ENCODE data around the gene BACH2.
"Not testable (repeated sequence)": the region's sequence is repeated elsewhere in the genome, so short reads cannot be mapped to it uniquely, and the experiment has no call there.

BACH2 gene

GRCh38 chr6:90151576-90152422, 144.8 kb downstream of the BACH2 start:
- no peak for DNase-seq

GRCh38 chr6:90149280-90149679, 147.4 kb downstream of the BACH2 start:
- no peak for DNase-seq

- DNase-seq: no peak
These were observed 147.8 kb downstream of the BACH2 start for GRCh38 chr6:90148867-90149266.

GRCh38 chr6:90146921-90147649, 149.6 kb downstream of the BACH2 start:
- no peak for DNase-seq

- DNase-seq: no peak
These were observed 150.6 kb downstream of the BACH2 start for GRCh38 chr6:90146024-90146423.

- no peak for DNase-seq
These were observed 151.6 kb downstream of the BACH2 start for GRCh38 chr6:90144928-90145555.

- DNase-seq: no peak
These were observed 152.2 kb downstream of the BACH2 start for GRCh38 chr6:90144396-90144795.

- no peak for DNase-seq
These were observed 156.0 kb downstream of the BACH2 start for GRCh38 chr6:90140683-90141082.

GRCh38 chr6:90139272-90139817, 157.3 kb downstream of the BACH2 start:
- no peak for DNase-seq

GRCh38 chr6:90136837-90137568, 159.6 kb downstream of the BACH2 start:
- DNase-seq: no peak

- DNase-seq: no peak
These were observed 160.5 kb downstream of the BACH2 start for GRCh38 chr6:90136176-90136575.

- DNase-seq: no peak
These were observed 161.0 kb downstream of the BACH2 start for GRCh38 chr6:90135667-90136066.

GRCh38 chr6:90133664-90134063, 163.0 kb downstream of the BACH2 start:
- DNase-seq: not testable (repeated sequence)

- DNase-seq: no peak
These were observed 164.8 kb downstream of the BACH2 start for GRCh38 chr6:90131614-90132423.

GRCh38 chr6:90131125-90131524, 165.5 kb downstream of the BACH2 start:
- no peak for DNase-seq

- DNase-seq: not testable (repeated sequence)
These were observed 168.0 kb downstream of the BACH2 start for GRCh38 chr6:90128687-90129086.

GRCh38 chr6:90127595-90127994, 169.0 kb downstream of the BACH2 start:
- DNase-seq: no peak

- DNase-seq: no peak
These were observed 169.8 kb downstream of the BACH2 start for GRCh38 chr6:90126839-90127238.

- no peak for DNase-seq
These were observed 170.5 kb downstream of the BACH2 start for GRCh38 chr6:90126181-90126580.

GRCh38 chr6:90124874-90125510, 171.7 kb downstream of the BACH2 start:
- no peak for DNase-seq

GRCh38 chr6:90123831-90124230, 172.8 kb downstream of the BACH2 start:
- no peak for DNase-seq

Measured in retina (tissue), 1 donor.